Measurements from ENCODE around the gene IFI27L2.

The IFI27L2 gene

DNA sequence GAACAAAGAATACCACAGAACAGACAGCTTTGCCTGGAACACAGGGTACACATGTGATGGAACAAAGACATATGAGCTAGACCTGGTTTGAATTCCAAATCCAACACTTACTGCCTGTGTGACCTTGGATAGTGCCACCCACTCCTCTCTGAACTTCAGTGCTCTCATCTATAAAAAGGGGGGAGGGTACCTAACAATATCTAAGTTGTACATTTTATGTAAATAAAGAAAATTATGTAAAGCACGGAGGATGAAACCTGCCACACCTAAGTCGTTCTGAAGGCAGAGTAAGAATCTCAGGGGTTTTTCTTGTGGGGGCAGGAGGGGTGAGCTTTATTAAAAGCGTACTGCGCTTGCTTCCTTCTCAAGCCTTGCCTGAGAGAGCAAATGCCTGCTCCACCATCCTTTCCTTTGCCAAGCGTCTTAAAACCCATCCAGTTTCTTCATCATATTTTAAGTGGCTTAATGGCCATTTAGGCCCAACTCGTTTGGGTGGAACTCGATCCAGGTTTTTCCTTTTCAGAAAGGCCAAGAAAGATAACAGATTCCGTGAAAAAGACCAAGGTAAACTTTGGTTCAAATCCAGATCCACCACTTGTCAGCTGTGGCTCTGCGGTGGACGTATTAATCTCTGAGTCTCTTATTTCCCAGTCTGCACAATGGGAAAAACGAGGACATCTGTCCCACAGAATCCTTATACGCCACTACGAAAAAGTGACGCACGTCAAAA lies 49.3 kb downstream of the IFI27L2 start:
- peak overlapping the region; percentile 93 for H3K4me3 ChIP-seq (ENCODE audit: low read depth, low read length)
- TF ChIP-seq, protein P1, sequence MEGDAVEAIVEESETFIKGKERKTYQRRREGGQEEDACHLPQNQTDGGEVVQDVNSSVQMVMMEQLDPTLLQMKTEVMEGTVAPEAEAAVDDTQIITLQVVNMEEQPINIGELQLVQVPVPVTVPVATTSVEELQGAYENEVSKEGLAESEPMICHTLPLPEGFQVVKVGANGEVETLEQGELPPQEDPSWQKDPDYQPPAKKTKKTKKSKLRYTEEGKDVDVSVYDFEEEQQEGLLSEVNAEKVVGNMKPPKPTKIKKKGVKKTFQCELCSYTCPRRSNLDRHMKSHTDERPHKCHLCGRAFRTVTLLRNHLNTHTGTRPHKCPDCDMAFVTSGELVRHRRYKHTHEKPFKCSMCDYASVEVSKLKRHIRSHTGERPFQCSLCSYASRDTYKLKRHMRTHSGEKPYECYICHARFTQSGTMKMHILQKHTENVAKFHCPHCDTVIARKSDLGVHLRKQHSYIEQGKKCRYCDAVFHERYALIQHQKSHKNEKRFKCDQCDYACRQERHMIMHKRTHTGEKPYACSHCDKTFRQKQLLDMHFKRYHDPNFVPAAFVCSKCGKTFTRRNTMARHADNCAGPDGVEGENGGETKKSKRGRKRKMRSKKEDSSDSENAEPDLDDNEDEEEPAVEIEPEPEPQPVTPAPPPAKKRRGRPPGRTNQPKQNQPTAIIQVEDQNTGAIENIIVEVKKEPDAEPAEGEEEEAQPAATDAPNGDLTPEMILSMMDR (IDR thresholded peaks at IDR 0.05; ENCODE audit: low read depth, low read length, missing control alignments) = no peak
- no peak for DNase-seq (ENCODE audit: low read depth)
- in situ Hi-C loops (cut with HindIII; ENCODE audit: low sequenced_read_pairs) = no loop called here

DNA sequence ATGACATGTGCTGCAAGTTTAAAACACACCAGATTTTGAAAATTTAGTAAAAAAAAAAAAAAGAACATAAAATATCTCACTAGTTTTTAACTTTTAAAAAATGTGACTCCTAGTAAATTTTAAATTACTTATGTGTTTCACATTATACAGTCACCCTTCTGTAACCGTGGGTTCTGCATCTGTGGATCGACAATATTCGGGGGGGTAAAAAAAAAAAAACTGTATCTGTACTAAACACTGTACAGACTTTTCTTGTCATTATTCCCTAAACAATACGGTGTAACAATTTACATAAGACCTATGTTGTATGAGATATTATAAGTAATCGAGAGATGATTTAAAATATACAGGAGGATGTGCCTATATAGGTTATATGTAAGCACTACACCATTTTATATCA lies 51.6 kb downstream of the IFI27L2 start:
- TF ChIP-seq, protein P1 (IDR thresholded peaks at IDR 0.05; ENCODE audit: low read depth, low read length, missing control alignments) = no peak
- no peak overlapping the region for H3K4me3 ChIP-seq (ENCODE audit: low read depth, low read length)

More for the DNA sequence above, 51.6 kb downstream of the IFI27L2 start:
- DNase-seq (ENCODE audit: low read depth) = no peak
- in situ Hi-C loops (cut with HindIII; ENCODE audit: low sequenced_read_pairs) = no loop called here

All from astrocyte of the cerebellum (primary cell).